ENCODE measurements around the gene ELAVL4. TPM values are rescaled to one million over a fixed set of nuclear protein-coding genes. Genes with fewer than 3 reads are reported as not detected.
A peak's percentile ranks its signal among the peaks of the same experiment; 100 is the strongest.

ELAVL4 gene
- total RNA-seq, result not detected

DNA sequence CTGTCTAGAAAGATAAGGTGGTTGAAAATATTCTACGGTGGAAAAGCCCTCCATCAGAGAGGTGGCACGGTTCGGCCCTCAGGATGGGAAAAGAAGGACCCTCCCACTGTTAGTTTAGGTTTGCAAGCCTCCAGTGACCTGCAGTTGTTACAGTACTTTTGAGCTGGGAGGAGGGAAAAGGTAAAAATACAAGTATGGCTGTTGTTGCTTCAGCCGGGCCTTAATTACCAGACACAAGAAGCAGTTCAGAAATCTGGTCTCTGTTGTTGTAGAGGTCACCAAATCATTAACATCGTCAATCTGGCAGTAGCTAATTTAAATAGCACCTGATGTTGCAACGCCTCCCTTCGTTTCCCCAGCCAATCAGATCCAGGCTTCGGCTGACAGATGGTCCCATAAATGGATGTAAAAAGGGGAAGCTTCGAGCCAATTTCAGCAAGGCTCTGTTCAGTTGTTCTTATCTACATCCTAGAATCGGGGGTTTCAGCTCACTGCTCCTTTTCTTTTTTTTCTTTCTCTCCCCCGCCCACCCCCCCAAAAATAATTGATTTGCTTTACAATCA lies at the start of gene ELAVL4:
ELAVL4 (plus strand) TSS at position 424 of the 563 bp plus-strand sequence. CDS start 270 bp downstream, outside the sequence.
- POLR2A ChIA-PET, result no interaction called here
- Mint-ChIP-seq H3K27me3 (ENCODE audit: low read depth) (peaks cover 37% of the 10 kb centered on the region), H3K4me3 (peak within 1 kb of the TSS; percentile 6), H3K4me1 (ENCODE audit: low read depth) (peaks cover 14% of the 10 kb centered on the region), H3K9me3 (ENCODE audit: insufficient read depth) (no peaks in the 10 kb centered on the region), H3K27ac (no peak within 1 kb of the TSS), H3K36me3 (ENCODE audit: low read depth) (no peaks in the 10 kb centered on the region)
- DNase-seq (no peak), ATAC-seq (no peak)
- CTCF ChIA-PET, result no interaction called here

DNA sequence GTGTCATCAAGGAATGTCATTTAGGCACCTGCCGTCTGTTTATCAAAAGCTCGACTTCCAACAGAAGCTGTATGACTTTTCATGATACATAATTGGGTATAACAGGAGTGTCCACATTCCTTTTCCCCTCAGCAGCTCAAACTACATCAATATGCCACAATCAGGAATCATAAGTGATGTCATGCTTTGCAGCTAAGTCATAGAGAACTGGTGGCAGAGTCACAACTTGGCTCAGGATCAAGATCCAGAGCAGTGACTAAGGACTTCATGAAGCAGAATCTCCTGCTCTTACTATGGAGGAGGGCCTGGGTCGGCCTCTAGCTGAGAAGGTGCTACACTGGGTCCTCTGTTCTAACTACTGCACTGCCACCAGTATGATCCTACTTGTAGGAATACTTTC lies 48.4 kb upstream of the ELAVL4 start:
- DNase-seq (no peak), ATAC-seq (no peak)
- Mint-ChIP-seq H3K27me3 (ENCODE audit: low read depth) (no peaks in the 10 kb centered on the region), H3K4me3 (no peak overlapping the region), H3K4me1 (ENCODE audit: low read depth) (no peaks in the 10 kb centered on the region), H3K9me3 (ENCODE audit: insufficient read depth) (no peaks in the 10 kb centered on the region), H3K36me3 (ENCODE audit: low read depth) (no peaks in the 10 kb centered on the region), H3K27ac (no peak overlapping the region)
- ChIA-PET POLR2A (no interaction called here), CTCF (no interaction called here)

DNA sequence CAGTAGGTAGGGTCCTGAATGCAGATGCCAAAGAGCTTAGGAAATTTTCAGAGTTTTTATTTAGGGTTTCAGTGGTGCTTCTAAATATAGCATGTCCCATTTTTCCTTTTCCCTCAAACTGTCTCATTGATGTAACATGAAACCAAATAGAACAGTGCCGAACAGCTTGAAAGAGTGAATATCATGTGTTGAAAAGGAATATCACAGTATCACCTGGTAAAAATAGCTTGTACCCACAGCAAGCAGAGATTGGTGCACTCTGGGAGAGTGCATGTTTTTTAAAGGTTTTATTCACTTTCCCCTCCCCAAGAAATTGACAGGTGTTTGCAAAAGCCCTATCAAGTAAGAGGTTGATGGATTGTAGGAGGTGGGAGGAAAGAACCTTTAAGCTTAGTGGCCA lies 41.9 kb upstream of the ELAVL4 start:
- no peaks in the 10 kb centered on the region for H3K36me3 Mint-ChIP-seq (ENCODE audit: low read depth)
- no peaks in the 10 kb centered on the region for H3K27me3 Mint-ChIP-seq (ENCODE audit: low read depth)
- ChIA-PET CTCF (no interaction called here), POLR2A (no interaction called here)
- H3K4me3 Mint-ChIP-seq, result no peak overlapping the region
- H3K9me3 Mint-ChIP-seq (ENCODE audit: insufficient read depth), result no peaks in the 10 kb centered on the region
- H3K4me1 Mint-ChIP-seq (ENCODE audit: low read depth), result no peaks in the 10 kb centered on the region
- no peak for ATAC-seq
- no peak overlapping the region for H3K27ac Mint-ChIP-seq
- DNase-seq, result no peak

GRCh38 chr1:50074931-50075330 lies 33.8 kb upstream of the ELAVL4 start:
- H3K9me3 Mint-ChIP-seq (ENCODE audit: insufficient read depth), result no peaks in the 10 kb centered on the region
- CTCF ChIA-PET, result no interaction called here
- H3K4me1 Mint-ChIP-seq (ENCODE audit: low read depth), result no peaks in the 10 kb centered on the region
- H3K27ac Mint-ChIP-seq, result no peak overlapping the region
- POLR2A ChIA-PET, result no interaction called here
- H3K4me3 Mint-ChIP-seq, result no peak overlapping the region
- no peaks in the 10 kb centered on the region for H3K36me3 Mint-ChIP-seq (ENCODE audit: low read depth)
- ATAC-seq (no peak), DNase-seq (no peak)
- no peaks in the 10 kb centered on the region for H3K27me3 Mint-ChIP-seq (ENCODE audit: low read depth)

- ATAC-seq (no peak), DNase-seq (no peak)
- Mint-ChIP-seq H3K36me3 (ENCODE audit: low read depth) (no peaks in the 10 kb centered on the region), H3K4me3 (no peak overlapping the region), H3K9me3 (ENCODE audit: insufficient read depth) (no peaks in the 10 kb centered on the region), H3K4me1 (ENCODE audit: low read depth) (no peaks in the 10 kb centered on the region), H3K27ac (no peak overlapping the region), H3K27me3 (ENCODE audit: low read depth) (no peaks in the 10 kb centered on the region)
- CTCF ChIA-PET, result no interaction called here
- POLR2A ChIA-PET, result no interaction called here
These were observed 31.4 kb upstream of the ELAVL4 start for GRCh38 chr1:50077273-50077672.

DNA sequence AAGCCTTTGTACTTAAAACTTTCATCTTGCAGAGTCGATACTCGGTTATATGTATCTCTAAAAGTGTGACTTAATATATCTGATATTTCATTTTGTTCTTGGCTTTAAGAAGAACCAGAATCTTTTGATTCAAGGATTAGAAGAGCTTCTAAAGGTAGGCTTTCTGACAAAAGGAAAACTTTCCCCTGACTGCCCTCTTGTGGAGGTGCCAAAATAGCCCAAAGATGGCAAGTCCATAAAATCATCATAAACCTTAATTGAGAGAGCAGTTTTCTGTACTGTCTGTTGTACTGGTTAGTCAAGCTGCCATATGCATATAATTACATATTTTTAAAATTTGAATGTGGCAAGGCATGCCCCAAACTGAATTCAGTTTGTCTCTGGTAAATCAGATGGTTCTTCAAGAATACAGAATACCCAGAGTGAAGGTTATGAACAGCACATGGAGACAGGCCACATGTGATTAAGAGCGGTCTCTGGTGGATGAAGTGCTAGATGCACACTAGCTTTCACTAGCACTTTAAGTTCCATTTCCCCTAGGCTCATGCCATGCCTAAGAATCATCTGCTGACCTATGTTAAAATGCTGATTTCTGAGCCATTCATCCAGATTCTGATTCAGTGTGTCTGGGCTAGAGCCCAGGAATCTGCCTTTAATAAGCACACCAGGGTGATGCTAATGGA lies 27.7 kb upstream of the ELAVL4 start:
- no peaks in the 10 kb centered on the region for H3K4me1 Mint-ChIP-seq (ENCODE audit: low read depth)
- no peak overlapping the region for H3K4me3 Mint-ChIP-seq
- no peaks in the 10 kb centered on the region for H3K27me3 Mint-ChIP-seq (ENCODE audit: low read depth)
- POLR2A ChIA-PET, result no interaction called here
- CTCF ChIA-PET, result interaction anchor here (1.0 to 1.4 kb wide), 2 partner anchors 10 kb away, joined by 3 to 4 read pairs; no protein-coding TSS in a partner anchor
- H3K9me3 Mint-ChIP-seq (ENCODE audit: insufficient read depth), result no peaks in the 10 kb centered on the region
- DNase-seq, result no peak
- ATAC-seq, result no peak
- no peak overlapping the region for H3K27ac Mint-ChIP-seq
- H3K36me3 Mint-ChIP-seq (ENCODE audit: low read depth), result no peaks in the 10 kb centered on the region

DNA sequence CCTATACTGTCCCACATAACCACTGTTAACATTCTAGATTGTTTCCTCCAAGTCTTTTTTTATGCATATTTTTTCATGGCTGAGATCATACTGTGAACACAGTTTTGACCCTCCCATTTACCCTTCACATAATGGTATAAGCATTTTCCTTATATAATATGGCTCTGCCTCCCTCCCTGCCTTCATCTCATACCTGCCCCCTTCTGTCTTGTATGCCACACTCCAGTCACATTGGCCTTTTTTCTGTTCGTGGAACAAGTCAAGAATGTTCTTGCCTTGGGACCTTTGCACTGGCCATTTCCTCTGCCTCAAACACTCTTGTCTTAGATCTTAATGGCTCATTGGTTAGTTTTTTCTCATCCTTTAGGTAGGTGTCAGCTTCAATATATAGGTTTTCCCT lies 24.3 kb upstream of the ELAVL4 start:
- Mint-ChIP-seq H3K27me3 (ENCODE audit: low read depth) (no peaks in the 10 kb centered on the region), H3K27ac (no peak overlapping the region), H3K4me3 (no peak overlapping the region), H3K4me1 (ENCODE audit: low read depth) (no peaks in the 10 kb centered on the region), H3K36me3 (ENCODE audit: low read depth) (no peaks in the 10 kb centered on the region), H3K9me3 (ENCODE audit: insufficient read depth) (no peaks in the 10 kb centered on the region)
- DNase-seq (no peak), ATAC-seq (no peak)
- ChIA-PET POLR2A (interaction anchor here (0.7 kb wide), 1 partner anchor 249 kb away, joined by 3 read pairs; no protein-coding TSS in a partner anchor), CTCF (no interaction called here)

- no peaks in the 10 kb centered on the region for H3K36me3 Mint-ChIP-seq (ENCODE audit: low read depth)
These were observed 17.7 kb upstream of the ELAVL4 start for GRCh38 chr1:50091068-50091467.

DNA sequence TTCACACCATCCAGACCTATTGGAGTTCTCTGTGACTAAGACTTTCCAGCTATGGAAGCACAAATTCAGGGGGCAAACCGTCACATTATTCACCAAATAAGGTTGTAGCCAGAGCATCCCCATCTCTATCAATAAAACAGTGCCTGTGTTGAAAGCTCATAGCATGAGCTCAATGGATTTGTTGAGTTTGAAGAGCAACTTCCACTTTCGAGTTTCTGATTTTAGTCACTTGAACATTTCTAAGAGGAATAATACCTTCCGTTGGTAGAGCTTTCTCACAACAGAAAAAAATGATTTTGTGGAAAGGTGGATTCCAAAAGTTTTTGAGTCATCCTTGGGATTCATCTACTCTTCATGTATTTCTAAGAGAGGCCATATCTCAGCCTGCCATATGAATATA lies 13.0 kb upstream of the ELAVL4 start:
- Mint-ChIP-seq H3K4me3 (no peak overlapping the region), H3K36me3 (ENCODE audit: low read depth) (no peaks in the 10 kb centered on the region), H3K4me1 (ENCODE audit: low read depth) (no peaks in the 10 kb centered on the region), H3K27ac (no peak overlapping the region), H3K9me3 (ENCODE audit: insufficient read depth) (no peaks in the 10 kb centered on the region), H3K27me3 (ENCODE audit: low read depth) (no peaks in the 10 kb centered on the region)
- ChIA-PET CTCF (no interaction called here), POLR2A (no interaction called here)
- no peak for ATAC-seq
- DNase-seq, result no peak

More at GRCh38 chr1:50091068-50091467, 17.7 kb upstream of the ELAVL4 start:
- Mint-ChIP-seq H3K4me1 (ENCODE audit: low read depth) (no peaks in the 10 kb centered on the region), H3K9me3 (ENCODE audit: insufficient read depth) (no peaks in the 10 kb centered on the region), H3K27me3 (ENCODE audit: low read depth) (no peaks in the 10 kb centered on the region), H3K4me3 (no peak overlapping the region), H3K27ac (no peak overlapping the region)
- ATAC-seq (no peak), DNase-seq (no peak)
- POLR2A ChIA-PET, result no interaction called here
- CTCF ChIA-PET, result interaction anchor here (1.3 kb wide), 1 partner anchor 11 kb away, joined by 3 read pairs; no protein-coding TSS in a partner anchor

GRCh38 chr1:50097021-50097679 lies 11.6 kb upstream of the ELAVL4 start:
- Mint-ChIP-seq H3K9me3 (ENCODE audit: insufficient read depth) (no peaks in the 10 kb centered on the region), H3K27ac (no peak overlapping the region), H3K4me1 (ENCODE audit: low read depth) (no peaks in the 10 kb centered on the region), H3K27me3 (ENCODE audit: low read depth) (no peaks in the 10 kb centered on the region), H3K36me3 (ENCODE audit: low read depth) (no peaks in the 10 kb centered on the region), H3K4me3 (no peak overlapping the region)
- ChIA-PET CTCF (no interaction called here), POLR2A (no interaction called here)
- DNase-seq (no peak), ATAC-seq (no peak)

GRCh38 chr1:50097791-50098190 lies 10.9 kb upstream of the ELAVL4 start:
- DNase-seq, result no peak
- POLR2A ChIA-PET, result no interaction called here
- Mint-ChIP-seq H3K36me3 (ENCODE audit: low read depth) (no peaks in the 10 kb centered on the region), H3K27me3 (ENCODE audit: low read depth) (no peaks in the 10 kb centered on the region), H3K27ac (no peak overlapping the region), H3K4me1 (ENCODE audit: low read depth) (no peaks in the 10 kb centered on the region), H3K9me3 (ENCODE audit: insufficient read depth) (no peaks in the 10 kb centered on the region), H3K4me3 (no peak overlapping the region)
- ATAC-seq, result no peak
- CTCF ChIA-PET, result no interaction called here

- ATAC-seq, result no peak
- Mint-ChIP-seq H3K27ac (no peak overlapping the region), H3K4me1 (ENCODE audit: low read depth) (no peaks in the 10 kb centered on the region), H3K4me3 (no peak overlapping the region), H3K27me3 (ENCODE audit: low read depth) (no peaks in the 10 kb centered on the region), H3K9me3 (ENCODE audit: insufficient read depth) (no peaks in the 10 kb centered on the region), H3K36me3 (ENCODE audit: low read depth) (no peaks in the 10 kb centered on the region)
- ChIA-PET CTCF (no interaction called here), POLR2A (no interaction called here)
- no peak for DNase-seq
These were observed 10.1 kb upstream of the ELAVL4 start for GRCh38 chr1:50098591-50099021.

All from activated CD8-positive, alpha-beta T cell treated with anti-CD3 and anti-CD28 coated beads, Interleukin-2, amount 10 ng/mL, durations not matched to agents 7 days and 5 days (primary cell).